Measurements from ENCODE around the gene SSC4D. TPM values are rescaled to one million over a fixed set of nuclear protein-coding genes. Genes with fewer than 3 reads are reported as not detected.

The SSC4D gene
- total RNA-seq, 1 donor from 2014 or later = 0.55 TPM

GRCh38 chr7:76359111-76359977 lies 50.2 kb downstream of the SSC4D start:
- peak; percentile 99 for DNase-seq
- intact Hi-C loops (cut with micrococcal nuclease) = no loop called here
- peak; percentile 93 for ATAC-seq

DNA sequence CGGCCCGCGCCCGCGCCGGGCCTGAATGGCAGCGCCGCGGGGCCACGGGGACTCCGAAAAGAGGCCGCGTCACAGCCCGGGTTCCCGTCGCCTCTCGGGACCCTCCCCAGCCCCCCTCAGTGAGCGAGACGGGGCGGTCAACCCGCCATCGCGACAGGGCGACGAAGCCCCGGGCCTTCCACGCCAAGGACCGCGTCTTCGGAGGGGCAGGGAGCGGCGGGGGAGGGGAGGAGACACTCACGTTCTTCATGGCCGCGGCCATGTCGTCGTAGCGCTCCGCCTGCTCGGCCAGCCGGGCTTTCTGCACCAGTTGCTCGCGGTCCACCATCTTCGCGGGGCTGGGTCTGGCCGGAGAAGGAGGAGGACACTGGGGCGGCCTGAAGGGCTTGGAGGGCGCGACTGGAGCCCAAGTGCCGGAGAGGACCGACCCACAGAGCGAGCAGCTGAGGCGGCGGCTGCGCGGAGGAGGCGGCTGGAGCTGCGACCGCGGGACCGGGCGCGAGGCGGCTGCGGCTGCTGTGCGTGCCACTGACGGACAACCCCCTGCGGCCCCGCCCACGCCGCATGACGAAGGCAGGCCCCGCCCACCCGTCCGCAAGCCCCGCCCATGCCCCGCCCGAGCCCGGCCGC lies 50.9 kb downstream of the SSC4D start, which contains the start of gene YWHAG:
Gene YWHAG (minus strand): TSS at position 511 of the 630 bp plus-strand sequence. CDS start 183 bp downstream, at position 328.
- intact Hi-C loops (cut with micrococcal nuclease) = no loop called here
- ATAC-seq (peak; percentile 91), DNase-seq (peak; percentile 95)

GRCh38 chr7:76358011-76358480 lies 51.5 kb downstream of the SSC4D start:
- peak; percentile 34 for ATAC-seq
- intact Hi-C loops (cut with micrococcal nuclease) = no loop called here

DNA sequence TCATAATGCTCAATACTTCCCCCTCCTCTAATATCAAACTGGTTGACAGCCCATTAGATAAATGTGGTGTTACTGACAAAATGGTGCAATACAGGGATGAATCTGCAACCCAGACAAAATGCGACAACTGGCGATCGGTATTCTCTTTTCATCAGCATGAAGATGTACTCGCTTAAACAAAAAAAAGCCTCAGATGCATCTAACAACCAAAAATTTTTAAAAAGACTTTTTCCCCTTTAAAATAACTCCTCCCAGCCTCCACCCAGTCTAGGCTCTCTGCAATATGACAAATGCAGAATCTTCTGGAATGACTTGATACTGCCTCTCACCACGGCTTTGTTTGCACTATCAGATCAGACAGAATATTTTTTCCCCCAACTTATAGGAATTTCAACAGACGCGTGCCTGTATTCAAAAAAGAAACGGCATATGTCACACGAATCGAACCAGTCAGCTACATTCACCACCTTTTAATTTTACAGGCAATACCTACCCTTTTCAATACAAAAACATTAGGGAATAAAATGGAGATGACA lies 52.0 kb downstream of the SSC4D start:
- intact Hi-C loops (cut with micrococcal nuclease) = no loop called here
- no peak for DNase-seq
- no peak for ATAC-seq

More at GRCh38 chr7:76358011-76358480, 51.5 kb downstream of the SSC4D start:
- peak; percentile 82 for DNase-seq

DNA sequence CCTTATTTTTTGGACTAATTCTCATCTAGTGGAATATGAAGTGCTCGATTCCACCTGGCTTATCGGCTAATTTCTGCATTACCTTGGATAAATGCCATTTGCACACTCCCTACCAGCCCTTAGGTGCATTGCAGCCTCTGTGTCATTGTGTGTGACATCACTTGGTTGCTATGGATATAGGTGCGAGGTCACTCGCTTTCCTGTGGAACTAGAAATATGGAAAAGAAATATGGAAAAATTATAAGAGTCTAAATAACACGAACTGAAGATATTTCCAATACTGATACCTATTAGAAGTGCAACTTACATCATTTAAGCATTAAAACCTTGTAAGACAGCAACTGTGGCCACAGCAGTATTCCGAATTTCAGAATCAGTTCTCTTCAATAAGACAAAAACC lies 52.7 kb downstream of the SSC4D start:
- ATAC-seq (no peak), DNase-seq (no peak)
- intact Hi-C loops (cut with micrococcal nuclease) = no loop called here

GRCh38 chr7:76356115-76356514 lies 53.4 kb downstream of the SSC4D start:
- ATAC-seq = no peak
- intact Hi-C loops (cut with micrococcal nuclease) = no loop called here
- no peak for DNase-seq

DNA sequence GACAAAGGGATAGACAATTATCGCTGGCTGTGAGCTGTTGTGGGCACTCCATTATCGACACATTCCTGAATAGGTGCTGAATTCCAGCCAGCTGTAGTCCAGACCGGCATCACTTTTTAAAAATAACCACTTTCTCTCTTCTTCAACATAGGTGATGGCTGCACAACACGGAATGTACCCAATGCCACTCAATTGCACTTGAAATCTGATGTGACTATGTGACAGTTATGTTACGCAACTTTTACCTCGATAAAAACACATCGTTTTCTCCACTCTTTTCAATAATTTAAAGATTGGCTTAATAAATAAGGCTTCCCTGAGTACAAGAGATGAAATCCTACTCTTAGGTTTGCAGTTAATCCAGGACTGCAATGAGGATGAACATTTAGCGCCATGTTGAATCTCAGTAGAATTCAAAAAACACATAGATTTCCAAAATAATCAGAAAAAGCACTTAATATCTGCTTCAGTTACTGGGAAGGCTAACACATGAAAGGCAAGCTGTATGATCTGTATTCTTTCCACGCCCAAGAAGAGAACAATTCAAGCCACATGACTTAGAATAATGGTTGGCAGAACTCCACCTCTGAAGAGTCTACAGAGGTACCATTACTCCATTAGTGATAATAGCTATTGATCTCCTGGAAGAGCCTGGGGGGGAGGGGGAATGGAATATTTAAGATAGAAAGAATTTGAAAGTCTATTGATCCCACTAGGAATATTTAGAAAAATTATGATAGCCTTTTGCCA lies 54.3 kb downstream of the SSC4D start:
- intact Hi-C loops (cut with micrococcal nuclease) = no loop called here
- ATAC-seq = no peak
- DNase-seq = no peak

DNA sequence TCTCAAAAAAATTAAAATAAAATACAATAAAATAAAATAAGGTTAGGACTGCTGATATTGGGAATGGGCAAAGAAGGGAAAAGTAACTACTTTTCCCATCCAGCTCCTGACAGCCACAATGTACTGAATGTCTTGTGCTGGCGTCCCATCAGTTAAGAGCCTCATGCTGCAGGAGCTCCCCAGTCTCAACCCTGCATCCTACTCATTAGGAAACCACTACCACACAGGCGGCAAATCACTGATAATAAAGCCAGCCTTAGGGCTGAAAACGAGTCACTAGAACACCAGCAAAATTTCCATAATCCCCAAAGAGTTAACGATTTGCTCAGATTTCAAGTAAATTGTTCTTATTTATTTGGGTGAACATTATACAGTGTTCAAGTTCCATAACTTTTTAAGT lies 55.0 kb downstream of the SSC4D start:
- DNase-seq (no peak), ATAC-seq (no peak)
- intact Hi-C loops (cut with micrococcal nuclease) = no loop called here

GRCh38 chr7:76353744-76354143 lies 55.8 kb downstream of the SSC4D start:
- intact Hi-C loops (cut with micrococcal nuclease) = no loop called here
- DNase-seq (no peak), ATAC-seq (no peak)

- ATAC-seq (peak; percentile 5), DNase-seq (no peak)
- intact Hi-C loops (cut with micrococcal nuclease) = no loop called here
These were observed 57.3 kb downstream of the SSC4D start for GRCh38 chr7:76352193-76352592.

- intact Hi-C loops (cut with micrococcal nuclease) = no loop called here
- ATAC-seq (no peak), DNase-seq (no peak)
These were observed 58.1 kb downstream of the SSC4D start for GRCh38 chr7:76351372-76351771.

DNA sequence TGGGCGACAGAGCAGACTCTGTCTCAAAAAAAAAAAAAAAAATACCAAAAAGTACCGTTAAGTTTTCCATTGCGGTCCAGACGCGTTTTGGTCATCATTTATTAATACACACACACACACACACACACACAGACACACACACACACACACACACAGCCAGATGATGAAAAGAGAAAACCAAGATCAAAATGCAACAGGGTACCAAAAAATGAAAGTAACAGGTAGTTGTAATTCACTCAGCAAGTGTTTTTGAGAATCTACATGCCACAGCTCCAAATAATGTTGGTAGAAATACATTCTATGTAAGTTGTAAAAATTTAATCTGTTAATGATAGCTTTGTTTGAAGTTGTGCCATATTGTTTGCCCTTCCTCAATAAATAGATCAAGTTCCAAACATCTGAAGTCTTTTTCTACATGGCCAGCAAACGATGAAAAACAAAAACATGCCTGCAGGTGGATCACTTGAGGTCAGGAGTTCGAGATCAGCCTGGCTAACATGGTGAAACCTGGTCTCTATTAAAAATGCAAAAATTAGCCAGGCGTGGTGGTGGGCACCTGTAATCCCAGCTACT lies 60.1 kb downstream of the SSC4D start:
- ATAC-seq (no peak), DNase-seq (no peak)
- intact Hi-C loops (cut with micrococcal nuclease) = no loop called here

DNA sequence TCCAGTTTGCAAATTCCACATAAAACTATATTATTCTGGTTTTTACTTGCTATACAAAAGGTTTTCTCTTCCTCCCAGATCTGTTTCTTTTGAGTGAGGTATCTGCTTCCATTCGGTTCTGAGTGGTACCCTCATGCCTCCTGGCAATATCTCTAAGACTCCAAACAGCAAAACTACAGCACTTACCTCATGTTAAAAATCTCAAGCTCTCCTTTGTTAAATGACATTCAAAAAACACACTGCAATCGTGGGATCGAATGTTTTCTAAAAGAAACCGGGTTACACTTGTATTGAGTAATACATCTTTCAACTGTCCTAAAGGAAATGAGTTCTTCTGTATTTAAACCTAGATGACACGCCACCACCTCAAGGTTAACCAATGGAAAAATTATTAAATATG lies 61.8 kb downstream of the SSC4D start:
- intact Hi-C loops (cut with micrococcal nuclease) = no loop called here
- ATAC-seq = no peak
- DNase-seq = no peak

GRCh38 chr7:76346778-76347177 lies 62.7 kb downstream of the SSC4D start:
- intact Hi-C loops (cut with micrococcal nuclease) = no loop called here
- ATAC-seq (peak; percentile 13), DNase-seq (no peak)

DNA sequence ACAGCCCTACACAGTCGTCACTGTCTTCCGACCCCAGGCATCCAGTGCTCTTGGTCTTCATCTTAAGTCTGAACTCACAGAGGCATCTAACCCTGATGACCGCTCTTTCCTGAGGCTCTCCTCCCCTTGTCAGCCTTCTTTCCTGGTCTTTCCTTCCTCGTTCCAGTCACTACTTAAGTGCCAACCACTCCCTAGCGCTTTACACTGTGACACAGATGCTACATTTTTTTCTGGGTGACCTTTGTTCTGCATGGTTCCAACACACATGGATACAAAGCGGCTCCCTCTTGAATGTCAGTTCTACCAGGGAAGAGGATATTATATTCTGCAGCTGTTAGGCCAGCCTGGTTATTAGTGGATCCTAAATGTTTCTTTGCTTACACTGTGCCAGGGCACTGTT lies 63.4 kb downstream of the SSC4D start:
- DNase-seq (no peak), ATAC-seq (peak; percentile 22)
- intact Hi-C loops (cut with micrococcal nuclease) = no loop called here

- intact Hi-C loops (cut with micrococcal nuclease) = no loop called here
- DNase-seq (no peak), ATAC-seq (no peak)
These were observed 65.6 kb downstream of the SSC4D start for GRCh38 chr7:76343931-76344321.

DNA sequence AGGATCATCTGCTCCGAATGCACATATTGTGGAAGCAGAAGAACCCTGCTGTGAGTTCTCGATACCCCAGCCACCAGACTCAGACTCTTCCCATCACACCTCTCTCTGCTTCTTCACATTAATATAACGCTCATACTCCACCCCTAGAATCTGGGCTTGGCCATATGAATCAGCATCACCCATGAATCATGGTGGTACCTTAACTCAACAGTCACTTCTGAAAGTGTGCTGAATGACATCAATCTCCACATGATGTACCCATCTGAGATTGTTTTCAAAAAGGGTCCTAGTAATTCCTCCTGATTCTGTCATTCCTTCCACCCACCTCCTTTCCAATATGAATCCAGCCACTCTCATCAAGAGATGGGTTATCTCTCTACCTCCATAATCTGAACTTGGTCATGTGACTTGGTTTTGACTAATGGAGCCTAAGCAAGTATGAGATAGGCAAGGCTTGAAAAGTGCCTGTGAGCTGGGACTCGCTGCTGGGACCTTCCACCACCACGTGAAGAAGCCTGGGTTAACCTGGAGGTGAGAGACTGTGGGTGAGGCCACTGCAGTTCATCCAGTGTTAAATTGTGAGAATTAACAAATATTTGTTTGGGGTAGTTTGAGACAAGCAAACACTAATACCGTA lies 66.1 kb downstream of the SSC4D start:
- no peak for DNase-seq
- intact Hi-C loops (cut with micrococcal nuclease) = no loop called here
- ATAC-seq = no peak

GRCh38 chr7:76342222-76342621 lies 67.3 kb downstream of the SSC4D start:
- no peak for DNase-seq
- intact Hi-C loops (cut with micrococcal nuclease) = no loop called here
- no peak for ATAC-seq

DNA sequence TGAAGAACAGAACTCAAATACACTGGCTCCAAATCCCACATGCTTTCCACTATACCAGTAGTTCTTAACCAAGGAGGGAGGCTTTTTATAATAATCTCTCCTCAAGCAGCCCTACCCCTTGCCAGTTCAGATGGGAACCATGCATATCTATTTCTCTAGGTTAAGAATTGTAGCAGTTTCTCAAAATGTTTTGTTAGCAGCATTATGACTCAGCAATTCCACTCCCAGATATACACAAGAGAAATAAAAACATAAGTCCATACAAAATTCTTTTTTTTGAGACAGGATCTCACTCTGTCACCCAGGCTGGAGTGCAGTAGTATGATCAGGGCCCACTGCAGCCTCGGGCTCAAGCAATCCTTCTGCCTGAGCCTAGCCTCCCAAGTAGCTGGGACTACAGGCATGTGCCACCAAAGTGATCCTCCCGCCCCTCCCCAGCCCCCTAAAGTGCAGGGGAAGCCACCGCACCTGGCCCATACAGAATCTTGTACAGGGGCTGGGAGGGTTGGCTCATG lies 68.8 kb downstream of the SSC4D start:
- intact Hi-C loops (cut with micrococcal nuclease) = no loop called here
- DNase-seq (no peak), ATAC-seq (peak; percentile 20)
